Neural cell (in vitro differentiated cells): Measurements from ENCODE around the gene TMPRSS3.

Experiments used
- CTCF ChIP-seq: fragments of 450-650 bp; IDR thresholded peaks from 2 replicates; pipeline ENCODE4 v1.5.1; 2014; ENCODE audit warnings: antibody characterized with exemption, mild to moderate bottlenecking, moderate library complexity; ENCODE audit not compliant: poor library complexity, severe bottlenecking
- POLR2AphosphoS5 ChIP-seq: IDR thresholded peaks from 2 replicates; pipeline ENCODE4 v1.6.1; 2012
- REST ChIP-seq: IDR thresholded peaks from 2 replicates; pipeline ENCODE4 v1.6.1; 2012; ENCODE audit warnings: borderline replicate concordance
- TAF1 ChIP-seq: IDR thresholded peaks from 2 replicates; pipeline ENCODE4 v1.6.1; 2012; ENCODE audit warnings: low read depth

- TF ChIP-seq CTCF: no peak
- no peak for TF ChIP-seq REST
- no peak for TF ChIP-seq TAF1
- TF ChIP-seq POLR2AphosphoS5: no peak
Measured at GRCh38 chr21:42361286-42361685, 34.6 kb downstream of the TMPRSS3 start.
